NCI-H446 treated with DMSO at 0.1 percent for 48 hours (cell line): Measurements from ENCODE around the gene DNPH1.

Experiments used
- DNase-seq: peaks from one replicate; lab custom pipeline; 2025; lab: John Stamatoyannopoulos, UW

DNPH1 gene

GRCh38 chr6:43263314-43264178, 34.3 kb upstream of the DNPH1 start:
- DNase-seq = peak; percentile 9

- DNase-seq = no peak
Measured at GRCh38 chr6:43262780-43263313, 33.6 kb upstream of the DNPH1 start.

- no peak for DNase-seq
Measured at GRCh38 chr6:43262000-43262779, 32.9 kb upstream of the DNPH1 start.

GRCh38 chr6:43261198-43261597, 31.9 kb upstream of the DNPH1 start:
- no peak for DNase-seq

GRCh38 chr6:43260791-43261190, 31.5 kb upstream of the DNPH1 start:
- no peak for DNase-seq

- DNase-seq = no peak
Measured at GRCh38 chr6:43258807-43259686, 29.8 kb upstream of the DNPH1 start.

GRCh38 chr6:43258180-43258579, 28.9 kb upstream of the DNPH1 start:
- DNase-seq = no peak

GRCh38 chr6:43257367-43258145, 28.3 kb upstream of the DNPH1 start:
- DNase-seq = no peak

GRCh38 chr6:43256670-43257366, 27.5 kb upstream of the DNPH1 start:
- no peak for DNase-seq

- DNase-seq = no peak
Measured at GRCh38 chr6:43255408-43256054, 26.2 kb upstream of the DNPH1 start.

GRCh38 chr6:43254846-43255245, 25.6 kb upstream of the DNPH1 start:
- DNase-seq = no peak

- no peak for DNase-seq
Measured at GRCh38 chr6:43254138-43254817, 25.0 kb upstream of the DNPH1 start.

GRCh38 chr6:43253401-43253800, 24.1 kb upstream of the DNPH1 start:
- DNase-seq = no peak

- DNase-seq = peak; percentile 16
Measured at GRCh38 chr6:43250992-43251373, 21.7 kb upstream of the DNPH1 start.

GRCh38 chr6:43248791-43249190, 19.5 kb upstream of the DNPH1 start:
- no peak for DNase-seq

GRCh38 chr6:43248101-43248500, 18.8 kb upstream of the DNPH1 start:
- DNase-seq = no peak

GRCh38 chr6:43247114-43247999, 18.1 kb upstream of the DNPH1 start:
- DNase-seq = peak; percentile 26
